Globus pallidus (tissue), 1 donor: ENCODE data around the gene CES5A.
"Not testable (repeated sequence)": the region's sequence is repeated elsewhere in the genome, so short reads cannot be mapped to it uniquely, and the experiment has no call there.

Experiments used
- DNase-seq: peaks from one replicate; pipeline ENCODE4 v3.0.0-alpha.2; 2015; ENCODE audit warnings: low spot score

Gene CES5A

DNA sequence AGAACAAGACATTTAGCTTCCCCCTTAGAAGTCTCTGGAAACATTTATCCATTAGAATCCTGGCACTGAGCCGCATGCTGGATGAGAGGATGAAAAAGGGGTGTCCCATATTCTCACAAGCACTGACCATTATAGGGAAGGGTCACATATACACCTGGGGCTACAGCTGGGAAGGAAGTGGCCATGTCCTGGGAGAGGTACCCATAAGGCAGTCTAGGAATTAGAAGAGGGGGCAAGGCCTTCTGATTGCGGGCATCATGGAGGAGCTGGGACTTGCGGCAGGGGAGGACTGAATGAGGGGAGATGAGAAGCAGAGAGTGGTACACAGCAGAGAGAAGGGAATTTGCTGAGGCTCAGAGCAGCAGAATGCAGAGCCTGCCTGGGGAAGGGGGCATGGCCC is 45.9 kb downstream of the CES5A start:
- not testable (repeated sequence) for DNase-seq

DNA sequence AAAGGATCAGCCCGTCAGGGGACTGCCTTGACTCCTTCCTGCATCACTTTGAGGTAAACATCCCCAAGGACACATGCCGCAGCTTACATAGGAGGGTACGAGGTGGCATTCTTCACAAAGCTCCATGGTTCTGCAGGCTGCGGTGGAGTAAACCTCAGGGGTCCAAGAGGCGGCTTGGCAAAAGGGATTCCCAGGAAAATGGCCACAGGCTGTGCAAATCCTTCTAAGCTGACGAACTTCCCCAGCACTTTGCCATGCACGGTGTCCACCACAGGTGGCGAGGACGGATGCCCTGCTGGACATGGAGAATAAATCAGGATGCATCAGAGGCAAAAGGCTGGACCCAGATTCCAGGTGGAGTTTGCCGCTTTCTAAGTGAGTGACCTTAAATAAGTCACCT is 46.5 kb downstream of the CES5A start:
- no peak for DNase-seq

DNA sequence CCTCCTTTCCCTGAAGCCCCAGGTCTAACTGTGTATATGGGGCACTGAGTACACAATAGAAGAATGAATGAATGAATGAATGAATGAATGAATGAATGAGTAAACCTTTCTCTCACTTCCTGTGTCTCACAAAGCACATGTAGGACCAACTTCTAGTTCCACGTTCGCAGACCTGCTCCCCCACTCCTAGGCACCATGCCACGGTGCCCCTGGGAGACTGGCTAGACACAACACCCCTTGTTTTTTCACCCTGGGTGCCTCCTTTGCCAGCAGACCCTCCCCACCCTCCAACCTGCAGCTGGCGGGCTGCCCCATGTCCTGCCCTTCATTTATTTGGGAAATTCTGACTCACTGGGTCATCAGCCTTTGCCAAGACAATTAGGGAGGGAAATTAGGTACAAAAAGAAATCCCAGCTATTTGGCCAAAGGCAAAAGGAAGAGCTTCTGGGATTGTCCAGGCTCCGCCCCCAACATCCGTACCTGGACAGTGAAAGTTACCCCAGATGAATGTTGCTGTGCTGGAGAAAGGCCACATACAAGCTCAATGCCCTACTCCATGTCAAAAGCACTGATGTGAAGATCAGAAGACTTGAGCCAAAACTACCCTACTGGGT is 50.0 kb downstream of the CES5A start:
- no peak for DNase-seq

DNA sequence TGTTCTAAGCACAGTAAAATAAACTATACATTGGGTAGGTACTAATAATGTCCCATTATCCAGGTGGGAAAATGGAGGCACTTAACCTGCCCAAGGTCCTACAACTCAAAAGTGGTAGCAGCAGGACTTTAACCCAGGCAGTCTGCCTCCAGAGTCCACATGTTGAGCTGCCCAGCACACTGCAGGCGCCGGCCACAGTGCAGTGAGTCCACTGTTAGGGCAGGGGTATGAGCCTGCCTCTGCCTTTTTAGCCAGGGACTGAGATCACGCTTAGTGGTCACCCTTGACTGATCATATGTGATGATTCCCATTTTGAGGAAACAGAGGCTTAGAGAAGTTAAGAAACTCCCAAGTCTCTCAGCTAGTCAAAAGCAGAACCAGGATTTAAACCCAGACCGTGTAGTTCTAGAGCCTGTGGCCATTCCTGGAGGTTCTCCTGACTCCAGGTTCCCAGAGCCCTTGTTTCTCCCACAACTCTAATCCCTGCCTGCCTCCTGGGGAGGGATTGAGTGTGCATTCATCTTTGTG is 50.6 kb downstream of the CES5A start:
- DNase-seq = no peak

DNA sequence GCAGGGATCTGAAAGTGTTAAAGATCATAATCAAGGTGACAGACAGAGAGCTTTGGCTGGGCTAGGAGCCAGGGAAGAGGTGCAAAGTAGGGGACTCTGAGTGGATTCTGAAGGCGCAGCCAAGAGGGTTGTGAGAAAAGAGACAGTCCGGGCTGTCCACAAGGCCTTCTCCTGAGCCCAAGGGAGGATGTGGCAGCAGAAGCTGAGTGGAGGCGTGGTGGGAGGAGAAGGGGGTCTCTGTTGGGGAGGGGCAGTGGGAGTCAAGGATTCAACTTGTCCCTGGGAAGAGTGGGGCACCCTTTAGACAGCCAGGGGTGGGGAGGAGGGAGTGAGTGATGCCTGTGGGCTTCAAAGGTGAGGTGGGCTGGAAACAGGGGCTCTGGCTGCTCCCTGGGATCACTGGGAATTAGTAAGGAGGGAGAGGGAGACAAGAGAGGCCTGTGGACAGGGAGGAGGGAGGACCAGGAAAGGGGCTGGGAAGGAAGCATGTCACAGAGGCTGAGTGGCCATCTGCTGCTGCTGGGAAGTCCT is 52.8 kb downstream of the CES5A start:
- no peak for DNase-seq

DNA sequence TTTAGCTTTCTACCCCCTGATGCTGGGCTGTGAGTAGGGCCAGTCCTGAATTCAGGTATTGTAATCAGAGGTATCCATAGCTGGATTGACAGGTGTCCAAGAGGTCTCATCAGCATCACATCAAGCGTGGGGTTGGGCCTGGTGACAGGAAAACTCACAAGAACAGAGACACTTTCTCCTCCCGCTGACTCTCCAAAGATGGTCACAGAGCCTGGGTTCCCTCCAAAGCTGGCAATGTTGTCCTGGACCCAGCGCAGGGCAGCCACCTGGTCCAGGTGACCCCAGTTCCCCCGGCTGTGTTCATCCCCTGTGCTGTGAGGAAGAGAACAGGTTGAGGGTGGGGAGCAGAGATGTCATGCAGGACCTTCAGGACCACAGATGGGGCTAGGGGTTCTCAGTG is 54.0 kb downstream of the CES5A start:
- DNase-seq = no peak

DNA sequence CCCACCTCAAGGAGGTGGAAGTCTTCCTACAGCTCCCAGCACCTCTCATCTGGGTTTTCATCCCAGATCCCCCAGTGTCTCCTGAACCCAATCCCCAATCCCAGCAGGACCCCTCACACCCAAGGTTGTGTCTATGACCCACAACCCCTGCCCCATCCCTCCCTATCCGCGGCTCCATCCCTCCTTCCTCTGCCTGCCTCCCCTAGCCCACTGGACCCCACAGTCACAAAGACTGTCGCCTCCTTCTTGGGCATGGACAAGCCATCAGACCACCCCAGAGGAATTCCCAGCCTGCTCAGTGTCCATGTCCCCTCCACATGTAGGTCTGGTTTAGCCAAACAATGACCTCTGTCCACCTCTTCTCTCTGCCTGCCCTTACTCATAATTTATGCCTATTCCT is 54.6 kb downstream of the CES5A start:
- DNase-seq = no peak

DNA sequence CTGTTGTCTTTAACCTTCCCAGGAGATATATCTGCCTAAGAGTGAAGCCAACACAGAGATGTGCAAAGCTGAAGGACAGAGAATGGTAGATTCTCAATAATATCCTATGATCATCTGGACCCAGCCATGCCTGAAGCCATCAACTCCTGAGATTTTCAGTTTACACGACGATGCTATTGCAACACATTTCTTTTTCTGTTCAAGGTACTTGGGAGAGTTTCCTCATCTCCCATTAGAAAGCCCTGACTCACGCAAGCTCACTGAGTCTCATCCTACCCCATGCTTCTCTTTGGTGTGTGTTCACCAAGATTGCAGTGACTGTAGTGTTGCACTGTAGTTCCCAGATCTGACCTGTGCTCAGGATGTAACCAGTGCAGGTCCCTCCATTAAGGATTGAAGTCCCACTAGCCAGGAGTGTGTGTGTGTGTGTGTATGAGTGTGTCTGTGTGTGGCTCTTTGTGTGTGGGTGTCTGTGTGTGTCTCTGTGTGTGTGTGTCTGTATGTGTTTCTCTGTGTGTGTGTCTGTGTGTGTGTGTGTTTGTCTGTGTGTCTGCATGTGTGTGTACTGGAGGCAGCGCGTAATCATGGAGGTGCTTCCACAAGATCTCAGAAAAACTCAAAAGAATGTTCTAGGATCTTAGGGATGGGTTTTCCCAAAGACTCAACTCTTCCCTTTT is 57.8 kb downstream of the CES5A start:
- no peak for DNase-seq

DNA sequence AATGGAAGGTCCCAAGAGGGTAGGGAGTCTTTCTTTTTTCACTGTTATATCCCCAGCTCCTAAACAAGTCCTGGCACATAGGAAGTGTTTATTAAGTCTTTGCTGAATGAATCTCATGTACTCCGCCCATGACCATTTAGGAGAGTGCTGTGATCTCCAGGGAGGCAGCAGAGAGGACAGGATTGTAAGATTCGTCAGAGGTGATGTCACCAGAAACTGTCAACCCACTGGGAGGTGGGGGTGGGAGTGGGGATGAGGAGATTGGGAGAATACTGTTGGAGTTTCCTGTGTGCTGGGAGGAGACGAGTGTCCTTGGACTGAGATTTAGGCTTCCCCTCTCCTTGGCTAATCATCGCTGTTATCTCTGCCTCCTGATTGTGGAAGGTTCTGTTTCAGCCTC is 59.0 kb downstream of the CES5A start:
- not testable (repeated sequence) for DNase-seq

DNA sequence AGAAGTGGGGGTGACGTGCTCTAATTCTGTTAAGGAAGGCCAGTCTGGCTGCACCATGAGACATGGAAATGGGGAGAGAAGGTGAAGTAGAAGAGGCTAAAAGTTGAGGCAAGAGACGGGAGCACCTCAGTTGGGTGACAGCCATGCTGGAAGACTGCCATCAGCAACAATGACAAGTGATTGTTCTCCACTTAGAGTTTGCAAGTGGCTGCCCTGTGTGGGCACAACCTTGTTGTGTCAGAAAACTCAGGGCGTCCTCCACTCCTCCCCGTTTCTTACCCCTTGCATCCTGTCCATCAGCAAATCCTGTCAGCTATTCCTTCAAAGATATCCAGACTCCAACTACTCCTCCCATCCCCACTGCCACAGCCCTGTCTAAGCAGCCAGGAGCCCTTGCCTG is 59.9 kb downstream of the CES5A start:
- no peak for DNase-seq

DNA sequence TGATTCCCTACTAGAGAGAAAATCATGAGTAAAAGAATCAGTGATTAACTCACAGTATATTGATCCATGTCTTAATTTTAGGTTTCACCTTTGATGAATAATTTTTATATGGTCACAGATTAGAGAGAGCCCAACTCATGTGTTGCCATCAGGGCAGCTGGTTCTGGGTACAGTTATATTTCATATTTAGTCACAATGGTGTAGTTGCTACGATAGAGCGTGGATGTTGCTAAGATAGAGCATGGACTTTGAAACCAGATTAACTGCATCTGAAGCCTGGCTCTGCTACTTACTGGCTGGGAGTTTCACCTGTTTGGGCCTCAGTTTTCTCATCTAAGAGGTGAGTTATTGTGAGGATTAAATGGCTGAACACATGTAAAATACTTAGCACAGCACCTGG is 61.0 kb downstream of the CES5A start:
- DNase-seq = not testable (repeated sequence)

DNA sequence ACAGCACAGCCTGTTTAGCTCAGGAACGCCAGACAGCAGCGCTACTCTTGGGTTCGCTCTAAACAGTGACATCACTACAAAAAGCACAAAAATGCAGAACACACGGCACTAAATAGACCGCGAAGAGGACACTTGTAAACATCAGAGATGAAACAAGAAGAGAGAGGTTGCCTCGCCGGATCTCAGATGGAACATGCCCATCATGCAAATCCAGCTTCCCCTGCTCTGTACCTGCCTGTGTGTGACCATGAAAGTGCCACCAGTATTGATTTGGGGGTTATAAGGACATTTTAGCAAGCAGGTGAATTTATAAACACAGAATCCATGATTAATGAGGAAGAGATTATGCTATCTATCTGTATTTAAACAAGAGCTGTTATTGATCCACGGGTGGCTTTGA is 61.4 kb downstream of the CES5A start:
- not testable (repeated sequence) for DNase-seq

DNA sequence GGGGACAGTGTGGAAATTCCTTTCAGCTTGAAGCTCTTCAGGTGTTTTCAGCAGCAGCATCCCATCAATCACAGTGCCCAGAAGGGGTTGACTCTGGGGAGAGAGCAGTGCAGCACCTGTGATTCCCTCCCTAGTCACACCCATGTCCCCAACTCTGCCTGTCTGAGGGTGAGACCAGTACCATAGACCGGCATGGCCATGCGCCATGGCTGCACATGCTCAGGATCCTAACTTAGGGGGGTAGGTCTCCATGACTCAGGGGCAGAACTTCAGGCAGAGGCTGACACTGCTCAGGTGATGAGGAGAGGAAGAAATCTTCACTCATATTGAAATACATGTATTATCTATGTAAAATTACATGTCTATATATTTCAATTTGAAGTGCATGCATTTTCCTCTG is 62.2 kb downstream of the CES5A start:
- DNase-seq = no peak

DNA sequence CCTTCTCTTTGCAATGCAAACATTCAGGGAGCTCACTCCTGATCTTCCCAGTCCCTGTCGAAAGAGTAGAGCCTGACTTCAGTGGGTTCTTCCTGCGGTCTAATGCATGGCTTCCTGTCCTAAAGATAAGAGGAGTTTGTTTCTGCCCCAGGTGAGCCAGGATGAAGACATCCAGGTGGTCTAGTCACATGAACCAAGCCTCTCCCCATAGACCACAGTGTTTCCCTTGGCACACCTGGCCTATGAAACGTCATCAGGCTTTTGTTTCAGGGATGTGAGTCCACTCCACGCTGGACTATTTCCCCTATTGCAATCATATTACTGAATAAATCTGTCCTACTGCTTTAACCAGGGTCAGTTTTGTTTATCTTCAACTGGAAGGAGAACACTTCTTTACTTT is 63.4 kb downstream of the CES5A start:
- no peak for DNase-seq

DNA sequence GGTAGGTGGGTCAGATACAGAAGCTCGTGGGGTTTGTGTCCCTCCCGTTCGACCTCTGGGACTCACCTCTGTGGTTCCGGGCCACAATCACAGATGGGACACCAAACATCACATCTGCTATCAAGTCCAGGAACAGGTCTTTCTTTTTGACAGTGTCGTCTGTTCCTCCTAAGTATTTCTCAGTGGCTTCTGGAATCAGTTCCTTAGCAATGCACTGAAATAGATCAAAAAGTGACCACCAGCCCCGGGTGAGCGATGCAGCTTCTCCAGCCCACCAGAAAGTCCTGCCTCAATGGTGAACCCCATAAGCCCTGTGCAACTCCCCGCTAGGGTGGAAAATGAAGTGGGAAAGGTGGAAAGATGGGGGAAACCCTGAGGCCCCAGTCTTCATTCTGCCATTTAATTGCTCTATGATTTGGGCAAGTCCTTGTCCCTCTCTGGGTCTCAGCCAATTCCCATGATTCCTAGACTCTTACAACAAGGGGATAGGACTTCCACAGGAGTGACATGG is 64.7 kb downstream of the CES5A start:
- DNase-seq = no peak

DNA sequence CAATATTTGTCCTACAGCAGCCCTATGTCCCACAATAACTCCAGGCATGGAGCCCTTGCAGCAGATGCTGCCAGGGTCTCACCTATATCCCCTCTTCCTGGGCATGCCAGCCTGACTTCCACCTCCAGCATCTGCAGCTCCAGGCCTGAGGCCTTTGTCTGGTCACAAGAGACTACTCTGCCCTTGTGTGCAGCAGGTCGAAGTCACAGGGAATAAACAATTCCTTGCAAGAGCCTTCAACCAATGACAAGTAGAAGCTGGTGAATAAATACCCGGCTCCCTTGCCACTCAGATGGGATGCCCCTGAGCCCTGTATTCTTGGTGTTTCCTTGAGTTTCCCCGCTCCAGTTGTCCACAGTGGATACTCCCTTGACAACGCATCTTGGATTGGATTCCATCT is 65.3 kb downstream of the CES5A start:
- no peak for DNase-seq

DNA sequence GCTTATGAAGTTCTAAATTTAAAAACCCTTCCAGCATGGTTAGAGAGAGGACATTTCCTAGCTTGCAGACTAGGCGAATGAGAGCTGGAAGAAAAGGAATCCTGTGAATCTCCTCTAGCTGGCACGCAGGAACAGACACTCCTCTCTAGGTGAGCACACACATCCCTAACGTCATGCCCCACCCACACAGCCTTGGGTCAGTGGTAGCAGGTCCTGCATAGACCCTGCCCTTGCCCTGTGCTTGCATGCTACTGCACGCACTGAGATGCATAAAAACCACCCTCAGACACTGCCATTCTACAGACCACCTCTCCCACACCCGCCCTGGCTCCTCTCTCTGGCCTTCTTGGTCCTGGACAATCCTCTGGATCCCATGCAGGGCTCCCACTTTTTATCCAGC is 65.8 kb downstream of the CES5A start:
- no peak for DNase-seq

DNA sequence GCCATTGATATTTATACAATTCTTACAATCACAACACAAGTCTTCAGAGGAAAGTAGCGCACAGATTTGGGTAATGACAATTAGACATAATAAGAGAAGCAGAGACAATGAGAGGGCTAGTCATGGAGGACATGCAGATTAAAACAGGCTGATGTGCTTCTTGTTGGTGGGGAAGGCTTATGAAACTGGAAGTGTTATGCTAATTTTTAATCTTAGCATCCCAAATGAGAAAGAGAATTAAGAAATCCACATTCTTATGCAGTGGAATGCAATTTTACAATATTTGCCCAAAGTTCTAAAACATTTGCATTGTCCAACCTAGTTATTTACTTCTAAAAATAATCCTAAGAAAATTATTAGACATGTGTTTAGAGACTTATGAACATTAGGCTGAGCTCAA is 66.9 kb downstream of the CES5A start:
- DNase-seq = not testable (repeated sequence)

DNA sequence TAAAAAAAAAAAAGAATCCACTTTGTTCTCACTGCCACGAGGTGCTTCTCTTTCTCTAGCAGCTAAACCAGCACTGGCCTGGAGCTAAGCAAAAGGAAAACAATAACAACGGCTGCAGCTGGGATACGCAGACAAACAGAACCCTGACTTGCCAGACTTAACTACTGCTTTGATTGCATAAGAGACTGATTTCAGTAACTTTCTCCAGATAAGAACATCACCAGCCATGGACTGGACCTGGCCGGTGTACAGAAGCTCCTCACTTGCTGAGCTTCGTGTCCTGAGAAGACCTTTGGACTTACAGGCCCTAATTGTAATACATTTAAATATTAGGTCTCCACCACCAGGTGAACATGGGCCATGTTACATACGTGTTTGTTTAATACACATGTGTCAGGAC is 70.1 kb downstream of the CES5A start:
- not testable (repeated sequence) for DNase-seq

DNA sequence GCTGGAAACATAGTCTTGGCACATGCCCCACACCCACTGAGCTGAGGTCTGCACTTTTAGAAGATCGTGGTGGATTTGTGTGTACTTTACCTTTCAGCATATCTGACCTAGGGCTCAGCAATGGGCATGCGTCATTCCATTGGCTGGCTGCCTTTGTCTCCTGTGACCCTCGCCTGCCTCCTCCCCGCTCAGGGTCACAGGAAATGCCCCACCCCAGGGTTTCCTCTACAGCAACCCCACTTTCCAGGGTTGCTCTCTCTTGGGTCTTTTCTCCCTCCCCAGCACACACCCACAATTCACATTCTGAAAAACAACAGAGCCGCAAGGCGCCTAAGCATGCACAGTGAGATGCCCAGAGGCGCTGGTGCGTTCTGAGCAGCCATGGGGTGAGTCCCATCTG is 71.5 kb downstream of the CES5A start:
- not testable (repeated sequence) for DNase-seq
